Aortic smooth muscle cell (primary cell): ENCODE results near the gene OR5K4. TPM values are rescaled to one million over a fixed set of nuclear protein-coding genes. Genes with fewer than 3 reads are reported as not detected.

Experiments used
- total RNA-seq: library from RNA; depleted of rRNA; stranded (reverse); fragments of >200 nt; gene quantifications from 2 replicates; pipeline ENCODE4 v1.2.3, GENCODE V29; 2014

Gene OR5K4
- not detected in 2 replicates for total RNA-seq

GRCh38 chr3:98353554-98353953 lies at the start of gene OR5K4:
Gene OR5K4, plus strand, starts transcription at chr3:98353854. Its CDS starts 0 bp downstream, at chr3:98353854.

GRCh38 chr3:98390366-98390765 lies 36.7 kb downstream of the OR5K4 start, which contains the start of gene OR5K3:
Gene OR5K3, plus strand, starts transcription at chr3:98390666. Its CDS starts 0 bp downstream, at chr3:98390666.

Other genes with a start within 250 kb of the OR5K4 start
- not detected in 2 replicates for gene OR5H1, start 223.1 kb upstream of the OR5K4 start, total RNA-seq
- not detected in 2 replicates for gene OR5H14, start 206.4 kb upstream of the OR5K4 start, total RNA-seq
- not detected in 2 replicates for gene OR5H15, start 187.2 kb upstream of the OR5K4 start, total RNA-seq
- not detected in 2 replicates for gene OR5H6, start 89.6 kb upstream of the OR5K4 start, total RNA-seq
- gene OR5H2, start 71.3 kb upstream of the OR5K4 start, total RNA-seq, result not detected in 2 replicates
- not detected in 2 replicates for gene OR5K3, start 36.8 kb downstream of the OR5K4 start, total RNA-seq
- gene OR5K1, start 109.3 kb downstream of the OR5K4 start, total RNA-seq, result not detected in 2 replicates
- gene OR5K2, start 143.8 kb downstream of the OR5K4 start, total RNA-seq, result not detected in 2 replicates
- 63.0 and 81.1 TPM in 2 replicates for gene CLDND1, start 169.0 kb downstream of the OR5K4 start, total RNA-seq
- gene GPR15, start 178.1 kb downstream of the OR5K4 start, total RNA-seq, result not detected in 2 replicates
- 15.7 and 22.1 TPM in 2 replicates for gene CPOX, start 239.8 kb downstream of the OR5K4 start, total RNA-seq